Measurements from ENCODE around the gene LRP1B.
"Not testable (repeated sequence)": the region's sequence is repeated elsewhere in the genome, so short reads cannot be mapped to it uniquely, and the experiment has no call there.

The LRP1B gene

DNA sequence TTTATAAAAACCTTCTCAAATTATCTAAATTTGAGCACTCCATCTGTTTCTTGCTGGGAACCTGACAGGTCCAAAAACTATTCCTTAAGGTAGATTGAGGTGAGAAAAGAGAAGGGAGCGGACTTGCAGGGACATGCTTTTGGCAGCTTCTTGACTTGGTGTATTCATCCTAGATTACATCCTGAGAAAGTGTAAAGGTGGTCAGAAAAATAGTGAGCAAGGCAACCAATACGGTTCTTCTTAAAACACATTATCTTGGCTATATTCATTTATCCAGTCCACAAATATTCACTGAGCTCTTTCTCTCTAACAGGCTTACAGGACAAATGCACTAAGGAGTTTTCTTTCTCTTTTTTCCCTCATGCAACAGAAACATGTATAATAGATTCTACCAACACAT is 230.0 kb downstream of the LRP1B start:
- no peak for DNase-seq (ENCODE audit: low read depth in 2 of 3, low spot score in 1 of 3)

DNA sequence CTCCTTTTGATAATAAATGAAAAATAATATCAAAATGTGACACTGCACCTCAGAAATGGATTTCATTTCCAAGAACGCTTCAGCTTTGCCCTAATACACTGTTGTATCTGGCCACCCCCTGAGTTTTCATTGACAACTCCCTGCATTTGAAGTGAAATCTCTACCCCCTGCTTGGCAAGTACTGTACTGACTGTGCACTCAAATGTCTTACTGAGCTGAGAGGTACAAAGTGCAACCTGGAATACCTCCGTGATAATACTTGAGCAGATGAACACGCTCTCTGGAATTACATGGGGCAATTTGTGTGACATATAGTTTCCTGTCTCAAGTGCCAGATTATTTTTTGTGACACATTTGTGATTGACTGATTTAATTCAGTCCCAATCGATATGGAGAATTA is 231.1 kb downstream of the LRP1B start:
- DNase-seq (ENCODE audit: low read depth in 2 of 3, low spot score in 1 of 3), result no peak

DNA sequence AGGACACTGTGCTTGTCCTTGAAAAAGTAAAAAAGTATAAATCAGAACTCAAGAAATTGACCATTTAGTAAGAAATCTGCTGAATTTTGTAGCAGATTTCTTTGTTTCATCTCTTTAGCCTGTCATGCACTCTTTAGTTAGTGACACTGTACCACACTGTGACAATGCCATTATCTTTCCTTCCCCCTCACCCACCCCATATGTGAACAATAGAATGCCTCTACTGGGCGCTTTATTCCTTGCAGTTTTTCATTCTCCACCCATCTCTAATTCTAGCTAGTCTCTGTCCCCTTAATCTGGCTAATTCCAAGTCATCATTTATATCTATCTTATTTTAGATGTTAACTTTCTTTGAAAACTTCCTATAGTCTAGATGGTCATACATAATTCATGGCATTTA is 241.0 kb downstream of the LRP1B start:
- no peak for DNase-seq (ENCODE audit: low read depth in 2 of 3, low spot score in 1 of 3)

DNA sequence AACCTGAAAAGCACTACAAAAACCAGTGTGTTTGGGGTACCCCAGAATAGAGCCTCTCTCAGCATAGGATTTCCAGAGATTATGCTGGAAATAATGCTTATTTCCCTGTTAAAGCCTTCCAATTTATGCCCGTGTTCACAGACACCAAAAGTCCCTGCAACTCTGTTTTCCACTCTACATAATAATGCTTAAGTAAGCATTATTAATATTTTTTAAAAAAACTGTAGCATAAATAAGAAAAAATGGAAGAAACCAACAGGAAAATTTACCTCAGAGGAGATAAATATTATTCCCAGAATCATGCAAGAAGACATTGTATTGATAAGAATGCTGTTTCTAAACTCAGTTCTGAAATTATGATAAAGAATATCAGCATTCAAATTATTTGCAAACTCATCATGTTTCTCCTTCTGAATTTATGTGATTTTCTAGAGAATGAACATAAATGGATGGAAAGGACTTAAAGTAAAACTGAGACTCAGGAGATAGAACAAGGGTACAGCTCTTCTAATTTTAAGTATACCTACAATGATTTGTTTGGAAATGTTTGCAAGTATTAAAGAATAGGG is 241.7 kb downstream of the LRP1B start:
- no peak for DNase-seq (ENCODE audit: low read depth in 2 of 3, low spot score in 1 of 3)

DNA sequence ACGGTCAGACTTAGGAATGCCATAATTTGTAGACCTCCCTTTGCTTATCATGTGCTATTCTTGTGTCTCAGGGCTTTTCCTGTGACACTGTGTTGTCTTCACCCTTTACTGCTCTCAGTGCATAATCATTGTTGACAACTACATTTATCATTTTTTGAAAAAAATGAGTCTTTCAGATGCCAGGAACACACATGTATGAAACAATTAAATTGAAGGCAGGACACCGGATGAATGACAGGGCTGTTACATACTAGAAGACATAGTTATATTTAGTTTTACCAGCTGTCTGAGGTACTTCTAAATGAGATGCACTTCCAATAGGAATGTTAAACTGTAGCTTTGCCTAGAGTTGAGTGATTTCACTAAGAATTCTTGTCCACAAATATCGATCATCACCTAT is 243.5 kb downstream of the LRP1B start:
- DNase-seq (ENCODE audit: low read depth in 2 of 3, low spot score in 1 of 3), result no peak

DNA sequence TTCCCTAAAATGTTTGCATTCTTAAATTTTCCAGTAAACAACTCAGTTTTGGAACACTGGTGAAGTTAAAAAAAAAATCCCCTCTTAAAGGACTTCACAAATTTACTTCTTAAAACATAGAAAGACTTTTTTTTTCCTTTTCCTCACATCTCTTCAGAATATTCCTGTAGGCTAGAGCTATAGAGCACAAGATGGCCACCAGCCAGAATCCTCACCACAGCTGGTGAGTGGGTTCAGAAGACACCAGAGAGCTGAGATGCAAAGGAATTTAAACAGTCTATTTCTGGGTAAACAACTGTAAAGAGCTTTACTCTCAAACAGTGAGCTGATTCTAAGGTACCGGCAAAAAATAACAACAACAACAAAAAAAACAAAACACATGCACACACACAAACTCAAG is 252.8 kb downstream of the LRP1B start:
- DNase-seq (ENCODE audit: low read depth in 2 of 3, low spot score in 1 of 3), result no peak

DNA sequence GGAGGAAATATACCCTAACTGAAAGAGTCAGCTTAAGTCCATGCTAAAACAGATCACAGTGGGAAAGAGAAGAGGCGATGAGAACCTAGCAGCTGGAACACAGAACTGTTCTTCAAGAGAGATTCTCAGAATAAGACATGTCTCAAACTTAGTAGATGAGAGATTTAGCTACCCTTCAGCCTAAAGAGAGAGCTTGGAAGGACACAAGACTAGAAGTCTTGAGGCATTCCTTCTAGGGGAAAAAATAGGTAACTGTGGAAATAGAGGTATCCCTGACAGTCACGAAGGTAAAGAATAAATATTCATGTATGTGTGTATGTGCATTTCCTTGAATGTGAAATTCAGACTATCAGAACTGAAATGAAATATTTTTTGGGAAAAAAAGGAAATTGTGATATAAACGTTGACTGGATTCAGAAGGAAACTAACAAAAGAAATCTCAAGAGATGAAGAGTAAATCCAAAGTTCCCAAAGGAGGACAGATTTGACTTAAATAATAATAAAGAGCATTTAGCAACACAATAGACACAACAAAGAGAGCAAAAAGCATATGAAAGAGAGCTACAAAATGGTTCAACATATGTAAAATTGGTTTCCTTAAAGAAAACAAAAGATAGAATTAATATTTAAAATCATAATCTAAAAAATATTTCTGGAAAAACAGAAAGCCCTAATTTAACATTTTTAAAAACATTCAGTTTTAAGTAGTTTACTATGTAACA is 258.7 kb downstream of the LRP1B start:
- DNase-seq (ENCODE audit: low read depth in 2 of 3, low spot score in 1 of 3), result no peak

DNA sequence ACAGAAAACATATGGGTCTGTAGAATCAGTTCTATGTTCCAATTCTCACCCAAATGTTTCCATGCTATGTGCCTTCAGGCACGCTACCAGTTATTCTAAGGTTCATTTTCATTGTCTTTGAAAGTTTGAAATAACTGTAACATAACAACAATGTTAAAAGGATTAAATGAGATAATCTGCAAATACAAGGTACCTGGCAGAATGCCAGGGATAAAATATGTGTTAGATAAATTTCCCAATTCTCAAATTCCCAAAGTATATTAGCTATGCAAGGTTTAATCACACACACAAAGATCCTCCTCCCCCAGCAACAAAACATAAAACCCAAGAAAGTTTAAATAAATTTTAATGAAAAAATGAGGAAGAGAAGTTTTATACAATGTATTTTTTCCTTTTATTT is 261.2 kb downstream of the LRP1B start:
- no peak for DNase-seq (ENCODE audit: low read depth in 2 of 3, low spot score in 1 of 3)

DNA sequence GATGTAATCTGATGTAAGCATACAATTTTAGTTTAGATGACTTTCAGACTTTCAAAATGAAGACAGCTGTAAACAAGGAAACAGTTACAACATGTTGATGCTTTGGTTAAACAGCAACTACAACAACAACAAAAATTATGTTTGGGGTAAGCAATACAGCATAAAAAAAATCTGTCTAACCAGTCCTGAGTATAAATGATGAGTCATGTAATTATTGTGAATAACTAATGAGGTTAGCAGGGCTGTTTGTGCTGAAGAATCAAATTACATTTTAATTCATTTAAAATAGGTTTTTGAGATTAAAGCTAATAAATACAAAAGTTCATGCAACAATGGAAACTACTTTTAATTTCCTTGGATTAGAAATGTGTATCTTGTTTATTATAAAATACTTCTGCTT is 266.9 kb downstream of the LRP1B start:
- DNase-seq (ENCODE audit: low read depth in 2 of 3, low spot score in 1 of 3), result no peak

DNA sequence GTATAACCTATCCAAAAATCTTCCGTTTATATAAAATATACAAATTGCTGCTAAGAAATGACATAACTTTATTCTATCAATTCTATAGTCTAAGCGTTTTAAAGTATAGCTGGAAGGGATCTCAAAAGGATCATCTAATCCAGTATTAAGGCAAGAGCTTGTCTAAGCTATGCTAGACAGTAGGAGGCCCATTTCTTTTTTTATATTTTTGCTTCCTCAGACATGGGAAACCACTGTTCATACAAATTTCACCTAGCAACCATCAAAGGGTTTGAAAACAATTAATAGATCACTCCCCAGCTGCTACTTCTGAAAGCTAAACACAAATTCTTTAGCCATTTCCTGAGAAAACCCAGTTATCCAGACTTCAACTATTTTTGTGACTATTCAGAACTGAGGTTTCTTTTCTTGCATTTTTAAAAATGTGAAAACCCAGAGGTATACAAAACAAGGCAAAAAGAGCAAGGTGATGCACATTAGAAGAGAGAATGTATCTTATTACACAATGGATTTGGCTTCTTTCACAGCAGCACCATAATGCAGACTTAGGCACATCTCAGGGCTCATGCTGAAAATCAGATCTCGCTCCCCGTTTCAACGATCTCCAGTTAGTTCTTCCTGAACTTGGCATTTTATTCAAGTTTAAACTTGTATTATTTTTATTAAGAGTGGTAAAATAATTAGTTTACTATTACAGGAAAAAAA is 274.4 kb downstream of the LRP1B start:
- no peak for DNase-seq (ENCODE audit: low read depth in 2 of 3, low spot score in 1 of 3)

DNA sequence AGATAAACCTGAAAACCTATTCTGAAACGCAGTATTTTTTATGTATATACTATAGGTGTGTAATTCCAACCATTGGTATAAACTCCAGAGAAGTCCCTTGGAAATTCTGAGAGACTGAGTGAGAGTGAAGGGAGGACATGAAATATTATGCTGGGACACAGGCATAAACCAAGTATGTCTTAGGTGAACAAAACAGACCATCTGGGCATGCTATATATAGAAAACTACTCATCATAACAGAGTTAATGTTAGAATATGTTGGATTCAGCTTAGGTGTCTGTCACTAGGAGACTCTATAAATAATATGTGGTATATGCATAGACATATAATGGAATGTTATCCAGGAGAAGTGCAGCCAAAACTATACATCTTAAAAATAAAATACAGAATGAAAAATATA is 282.6 kb downstream of the LRP1B start:
- no peak for DNase-seq (ENCODE audit: low read depth in 2 of 3, low spot score in 1 of 3)

DNA sequence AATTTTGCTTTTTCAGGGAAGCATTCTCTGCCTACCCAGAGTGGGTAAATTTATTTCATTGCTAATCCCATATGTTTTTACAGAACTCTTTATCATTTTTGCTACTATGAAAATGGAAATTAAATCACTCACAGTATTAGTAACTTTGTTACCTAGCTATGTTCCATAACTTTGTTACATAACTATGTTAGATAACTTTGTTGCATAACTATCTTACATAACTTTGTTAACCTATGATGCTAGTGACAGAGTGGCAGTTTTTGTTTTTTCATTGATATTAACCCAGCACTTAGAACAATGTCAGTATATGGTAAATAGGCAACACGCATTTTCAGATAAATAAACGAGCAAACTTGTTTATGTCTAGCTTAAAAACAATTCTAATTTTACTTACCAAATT is 286.6 kb downstream of the LRP1B start:
- DNase-seq (ENCODE audit: low read depth in 2 of 3, low spot score in 1 of 3), result no peak

DNA sequence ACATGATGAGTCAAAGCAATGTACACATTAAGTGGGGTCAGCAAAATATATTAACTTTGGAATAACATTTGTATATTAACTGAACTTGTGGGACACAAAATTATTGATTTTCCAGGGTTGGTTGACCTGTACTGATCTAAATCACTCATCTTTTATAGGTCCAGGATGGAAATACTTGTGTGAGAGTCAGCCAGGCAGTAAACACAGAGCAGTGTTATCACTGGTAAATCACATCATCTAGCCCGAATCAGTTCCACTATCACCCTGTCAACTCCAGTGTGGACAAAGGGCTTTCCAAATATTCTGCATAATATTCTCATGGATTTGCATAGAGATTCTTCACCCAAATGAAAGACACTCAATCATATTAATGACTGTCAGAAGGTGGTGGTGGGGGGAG is 295.7 kb downstream of the LRP1B start:
- no peak for DNase-seq (ENCODE audit: low read depth in 2 of 3, low spot score in 1 of 3)

DNA sequence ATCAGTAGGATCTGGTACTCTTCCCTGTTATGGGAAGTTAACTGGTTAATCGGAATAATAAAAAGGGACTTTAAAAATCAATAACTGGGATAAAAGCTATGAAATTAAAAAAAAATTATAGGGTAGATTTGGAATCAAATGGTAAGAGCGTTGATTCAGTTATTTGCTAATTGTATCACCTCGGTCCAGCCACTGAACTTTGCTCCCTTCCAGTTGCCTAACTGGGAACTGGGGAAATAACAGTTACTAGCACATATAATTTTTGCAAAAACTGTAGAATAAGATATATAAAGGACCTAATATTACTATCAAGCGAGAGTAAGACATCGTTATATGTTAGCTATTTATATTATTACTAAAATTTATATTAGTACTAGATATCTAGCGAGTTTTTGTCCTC is 302.1 kb downstream of the LRP1B start:
- no peak for DNase-seq (ENCODE audit: low read depth in 2 of 3, low spot score in 1 of 3)

DNA sequence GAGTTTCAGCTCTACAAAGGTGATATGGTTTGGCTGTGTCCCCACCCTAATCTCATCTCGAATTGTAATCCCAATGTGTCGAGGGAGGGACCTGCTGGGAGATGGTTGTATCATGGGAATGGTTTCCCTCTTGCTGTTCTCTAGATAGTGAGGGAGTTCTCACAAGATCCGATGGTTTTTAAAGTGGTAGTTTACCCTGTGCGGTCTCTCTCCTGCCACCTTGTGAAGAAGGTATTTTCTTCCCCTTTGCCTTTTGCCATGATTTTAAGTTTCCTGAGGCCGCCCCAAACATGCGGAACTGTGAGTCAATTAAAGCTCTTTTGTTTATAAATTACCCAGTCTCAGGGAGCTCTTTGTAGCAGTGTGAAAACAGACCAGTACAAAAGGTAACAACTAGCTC is 306.0 kb downstream of the LRP1B start:
- DNase-seq (ENCODE audit: low read depth in 2 of 3, low spot score in 1 of 3), result no peak

DNA sequence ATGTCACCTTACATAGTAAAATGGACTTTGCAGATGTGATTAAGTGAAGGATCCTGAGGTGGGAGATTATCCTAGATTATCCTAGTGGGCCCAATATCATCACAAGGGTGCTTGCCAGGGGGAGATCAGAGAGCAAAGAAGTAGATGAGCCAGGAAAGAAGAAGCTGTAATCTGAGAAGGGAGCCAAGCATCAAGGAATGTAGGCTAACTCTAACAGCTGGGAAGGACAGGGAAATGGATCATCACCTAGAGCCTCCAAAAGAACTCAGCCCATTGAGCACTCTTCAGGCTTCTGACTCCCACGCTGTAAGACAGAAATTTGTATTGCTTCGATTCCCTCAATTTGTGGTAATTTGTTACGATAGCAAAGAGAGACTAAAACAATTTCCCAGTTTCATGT is 309.9 kb downstream of the LRP1B start:
- DNase-seq (ENCODE audit: low read depth in 2 of 3, low spot score in 1 of 3), result no peak

DNA sequence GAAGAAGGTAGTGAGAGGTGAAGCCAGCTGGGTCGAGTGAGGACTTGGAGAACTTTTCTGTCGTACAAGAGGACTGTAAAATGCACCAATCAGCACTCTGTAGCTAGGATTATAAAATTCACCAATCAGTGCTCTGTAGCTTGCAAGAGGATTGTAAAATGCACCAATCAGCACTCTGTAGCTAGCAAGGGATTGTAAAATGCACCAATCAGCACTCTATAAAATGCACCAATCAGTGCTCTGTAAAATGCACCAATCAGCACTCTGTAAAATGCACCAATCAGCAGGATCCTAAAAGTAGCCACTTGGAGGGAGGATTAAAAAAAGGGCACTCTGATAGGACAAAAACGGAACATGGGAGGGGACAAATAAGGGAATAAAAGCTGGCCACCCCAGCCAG is 315.5 kb downstream of the LRP1B start:
- DNase-seq (ENCODE audit: low read depth in 2 of 3, low spot score in 1 of 3), result not testable (repeated sequence)

DNA sequence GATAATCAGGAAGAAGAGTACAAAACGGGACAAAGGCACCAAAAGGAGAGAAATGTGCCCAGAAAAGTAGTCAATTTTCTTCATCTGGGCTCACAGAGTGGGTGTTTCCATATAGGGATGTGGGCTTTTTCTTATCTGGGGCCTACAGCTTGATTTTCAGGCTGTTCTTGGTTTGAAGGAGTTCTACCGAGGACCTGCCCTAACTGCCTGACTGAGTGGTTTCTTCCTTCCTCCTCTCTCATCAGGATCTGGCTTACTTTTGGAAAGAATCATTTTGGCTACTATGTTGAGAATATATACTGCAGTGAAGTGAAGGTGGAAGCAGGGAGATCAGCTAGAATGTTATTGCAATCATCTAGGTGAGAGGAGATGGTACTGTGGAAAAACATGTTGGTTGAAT is 316.7 kb downstream of the LRP1B start:
- no peak for DNase-seq (ENCODE audit: low read depth in 2 of 3, low spot score in 1 of 3)

DNA sequence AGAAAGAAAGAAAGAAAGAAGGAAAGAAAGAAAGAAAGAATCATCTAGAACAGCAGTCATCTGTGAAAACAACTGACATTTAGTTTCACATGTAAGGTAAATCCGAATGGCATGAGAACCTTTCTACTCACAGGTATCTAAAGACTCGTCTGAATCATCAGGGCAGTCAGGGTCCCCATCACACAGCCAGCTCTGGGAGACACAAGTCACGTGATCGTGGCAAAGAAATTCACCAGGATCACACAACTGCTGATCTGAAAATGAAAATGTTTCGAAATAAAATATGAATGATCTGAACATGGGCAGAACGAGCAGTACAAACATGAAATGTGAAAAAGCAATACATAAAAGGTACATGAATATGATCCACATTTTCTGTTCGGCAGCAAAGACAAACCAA is 320.7 kb downstream of the LRP1B start:
- no peak for DNase-seq (ENCODE audit: low read depth in 2 of 3, low spot score in 1 of 3)

DNA sequence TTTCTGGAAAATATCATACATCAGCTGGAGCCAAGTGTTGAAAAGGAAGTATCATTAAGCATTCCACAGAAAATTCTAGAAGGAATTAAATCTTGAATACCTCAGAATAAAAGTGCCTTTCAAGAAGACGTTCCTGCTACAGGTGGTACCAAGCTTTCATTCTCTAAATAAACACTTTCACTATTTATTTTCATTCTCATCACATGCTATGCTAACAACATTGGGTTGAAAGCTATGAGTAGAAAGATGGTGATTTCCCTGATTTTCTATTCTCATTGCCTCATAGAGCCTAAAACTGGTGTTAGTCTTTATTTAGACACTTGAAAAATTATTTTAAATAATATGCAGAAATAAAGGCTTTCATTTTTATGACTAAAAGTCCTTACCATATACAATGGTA is 324.7 kb downstream of the LRP1B start:
- DNase-seq (ENCODE audit: low read depth in 2 of 3, low spot score in 1 of 3), result no peak

DNA sequence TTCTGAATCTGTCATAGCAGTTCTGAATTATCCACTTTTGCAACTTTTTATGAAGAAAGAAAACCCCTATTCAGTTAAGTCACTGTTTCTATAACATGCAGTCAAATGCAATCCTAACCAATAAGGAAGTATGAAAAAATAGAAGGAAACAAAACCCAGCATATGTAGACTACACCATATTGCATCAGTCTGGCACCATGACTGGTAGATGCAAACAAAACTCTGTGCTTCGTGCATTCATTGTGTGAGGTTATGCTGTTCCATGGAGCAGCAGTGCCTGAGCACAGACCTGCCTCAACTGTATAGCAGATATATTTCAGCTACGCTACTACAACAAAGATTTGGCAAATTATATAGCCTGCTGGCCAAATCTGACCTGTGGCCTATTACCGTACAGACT is 325.5 kb downstream of the LRP1B start:
- no peak for DNase-seq (ENCODE audit: low read depth in 2 of 3, low spot score in 1 of 3)

DNA sequence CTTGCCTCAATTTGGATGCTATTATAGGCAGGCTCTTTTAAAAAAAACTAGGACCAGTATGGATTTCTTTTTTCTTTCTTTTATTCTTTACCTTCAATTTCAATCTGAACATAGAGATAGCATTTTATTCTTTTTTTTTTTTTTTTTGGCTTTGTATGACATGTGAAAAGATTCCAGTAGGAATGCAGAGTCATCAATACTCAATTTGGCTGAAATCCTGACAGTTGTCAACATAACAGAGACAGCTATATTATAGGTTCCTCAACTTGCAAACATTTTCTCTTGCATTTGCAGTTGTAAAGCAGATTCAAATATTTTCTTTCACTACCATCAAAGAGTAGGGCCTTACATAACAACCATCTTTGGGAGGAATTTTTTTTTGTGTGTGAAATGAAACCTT is 334.4 kb downstream of the LRP1B start:
- DNase-seq (ENCODE audit: low read depth in 2 of 3, low spot score in 1 of 3), result no peak

DNA sequence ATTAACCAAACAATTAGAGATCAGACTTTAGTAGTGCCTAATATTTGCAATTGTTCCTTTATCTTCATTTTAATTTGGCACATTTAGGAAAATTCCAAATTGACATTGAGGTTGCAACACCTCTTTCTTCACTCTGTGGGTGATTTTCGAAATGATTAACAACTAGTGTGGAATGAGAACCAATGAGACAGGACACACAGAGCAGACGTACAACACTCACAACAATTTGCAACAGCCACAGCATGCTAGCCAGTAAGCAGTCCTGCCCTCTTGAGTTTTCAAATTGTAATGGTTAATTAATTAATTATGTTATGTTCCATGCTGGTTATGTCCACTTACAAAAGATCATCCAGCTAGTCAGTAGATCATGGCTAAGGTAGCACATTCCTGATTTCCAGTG is 339.3 kb downstream of the LRP1B start:
- DNase-seq (ENCODE audit: low read depth in 2 of 3, low spot score in 1 of 3), result no peak

Data from stimulated activated CD4-positive, alpha-beta T cell treated with anti-CD3 and anti-CD28 coated beads, Interleukin-12 subunit alpha, Interleukin-12 subunit beta, amount 100 ng/mL, for 48 hours (primary cell).